Upper lobe of right lung (tissue), 1 donor: ENCODE data around the gene IER2. TPM values are rescaled to one million over a fixed set of nuclear protein-coding genes. Genes with fewer than 3 reads are reported as not detected.

Experiments
- ATAC-seq: fragments of 200-7000 bp; cut with Tn5 transposase; one replicate; pipeline ENCODE4 v1.9.1; 2020; ENCODE audit warnings: mild to moderate bottlenecking, moderate library complexity
- DNase-seq: peaks from one replicate; pipeline ENCODE4 v3.0.0-alpha.2; 2020
- H3K27ac ChIP-seq: fragments of 200-600 bp; one replicate; pipeline ENCODE4 v1.8.0; 2022
- H3K27me3 ChIP-seq: fragments of 200-600 bp; one replicate; pipeline ENCODE4 v1.8.0; 2022; ENCODE audit warnings: mild to moderate bottlenecking
- H3K36me3 ChIP-seq: fragments of 200-600 bp; one replicate; pipeline ENCODE4 v1.8.0; 2022
- H3K4me1 ChIP-seq: fragments of 200-600 bp; one replicate; pipeline ENCODE4 v1.8.0; 2022
- H3K4me3 ChIP-seq: fragments of 200-600 bp; one replicate; pipeline ENCODE4 v1.8.0; 2022; ENCODE audit warnings: mild to moderate bottlenecking
- H3K9me3 ChIP-seq: fragments of 200-600 bp; one replicate; pipeline ENCODE4 v1.8.0; 2022
- intact Hi-C: fragments of 100-400 bp; cut with DNase I; formaldehyde crosslinking; loops from one replicate; pipeline ENCODE4 v1.11.0; 2022
- total RNA-seq: library from RNA; stranded (reverse); fragmentation: NEBNext Ultra II Directional; extraction: Animal tissue kit (Norgen Biotek cat#: 25700); gene quantifications from one replicate; pipeline ENCODE4 v1.2.1, GENCODE V29; 2021
- TF ChIP-seq, protein P1 (sequence below): fragments of 200-600 bp; IDR thresholded peaks from one replicate; pipeline ENCODE4 v1.8.0; 2022; ENCODE audit warnings: antibody characterized with exemption
- donor health status: DM: no; HTN: yes; CAD: no; lungs with severe emphysema.

IER2 gene
- total RNA-seq, 1 donor from 2014 or later = 104 TPM

GRCh38 chr19:13120817-13121216, 29.4 kb upstream of the IER2 start:
- peaks cover 29% of the 10 kb centered on the region for H3K4me1 ChIP-seq
- no peak overlapping the region for H3K4me3 ChIP-seq
- H3K9me3 ChIP-seq = no peaks in the 10 kb centered on the region
- H3K36me3 ChIP-seq = no peaks in the 10 kb centered on the region
- TF ChIP-seq, protein P1, sequence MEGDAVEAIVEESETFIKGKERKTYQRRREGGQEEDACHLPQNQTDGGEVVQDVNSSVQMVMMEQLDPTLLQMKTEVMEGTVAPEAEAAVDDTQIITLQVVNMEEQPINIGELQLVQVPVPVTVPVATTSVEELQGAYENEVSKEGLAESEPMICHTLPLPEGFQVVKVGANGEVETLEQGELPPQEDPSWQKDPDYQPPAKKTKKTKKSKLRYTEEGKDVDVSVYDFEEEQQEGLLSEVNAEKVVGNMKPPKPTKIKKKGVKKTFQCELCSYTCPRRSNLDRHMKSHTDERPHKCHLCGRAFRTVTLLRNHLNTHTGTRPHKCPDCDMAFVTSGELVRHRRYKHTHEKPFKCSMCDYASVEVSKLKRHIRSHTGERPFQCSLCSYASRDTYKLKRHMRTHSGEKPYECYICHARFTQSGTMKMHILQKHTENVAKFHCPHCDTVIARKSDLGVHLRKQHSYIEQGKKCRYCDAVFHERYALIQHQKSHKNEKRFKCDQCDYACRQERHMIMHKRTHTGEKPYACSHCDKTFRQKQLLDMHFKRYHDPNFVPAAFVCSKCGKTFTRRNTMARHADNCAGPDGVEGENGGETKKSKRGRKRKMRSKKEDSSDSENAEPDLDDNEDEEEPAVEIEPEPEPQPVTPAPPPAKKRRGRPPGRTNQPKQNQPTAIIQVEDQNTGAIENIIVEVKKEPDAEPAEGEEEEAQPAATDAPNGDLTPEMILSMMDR = no peak
- H3K27ac ChIP-seq = no peak overlapping the region
- H3K27me3 ChIP-seq = no peaks in the 10 kb centered on the region
- ATAC-seq = no peak
- DNase-seq = no peak
- intact Hi-C loops = no loop called here

GRCh38 chr19:13121551-13122274, 28.5 kb upstream of the IER2 start:
- Histone ChIP-seq H3K27me3 (no peaks in the 10 kb centered on the region), H3K4me3 (no peak overlapping the region), H3K9me3 (no peaks in the 10 kb centered on the region), H3K36me3 (peaks cover 4% of the 10 kb centered on the region), H3K27ac (no peak overlapping the region), H3K4me1 (peaks cover 29% of the 10 kb centered on the region)
- TF ChIP-seq, protein P1 = no peak
- no peak for ATAC-seq
- intact Hi-C loops = no loop called here
- DNase-seq = no peak

GRCh38 chr19:13122275-13122878, 27.8 kb upstream of the IER2 start:
- ATAC-seq = no peak
- H3K36me3 ChIP-seq = peaks cover 5% of the 10 kb centered on the region
- no peak overlapping the region for H3K27ac ChIP-seq
- intact Hi-C loops = no loop called here
- H3K27me3 ChIP-seq = no peaks in the 10 kb centered on the region
- peaks cover 25% of the 10 kb centered on the region for H3K4me1 ChIP-seq
- no peaks in the 10 kb centered on the region for H3K9me3 ChIP-seq
- no peak overlapping the region for H3K4me3 ChIP-seq
- no peak for DNase-seq
- TF ChIP-seq, protein P1 = no peak

DNA sequence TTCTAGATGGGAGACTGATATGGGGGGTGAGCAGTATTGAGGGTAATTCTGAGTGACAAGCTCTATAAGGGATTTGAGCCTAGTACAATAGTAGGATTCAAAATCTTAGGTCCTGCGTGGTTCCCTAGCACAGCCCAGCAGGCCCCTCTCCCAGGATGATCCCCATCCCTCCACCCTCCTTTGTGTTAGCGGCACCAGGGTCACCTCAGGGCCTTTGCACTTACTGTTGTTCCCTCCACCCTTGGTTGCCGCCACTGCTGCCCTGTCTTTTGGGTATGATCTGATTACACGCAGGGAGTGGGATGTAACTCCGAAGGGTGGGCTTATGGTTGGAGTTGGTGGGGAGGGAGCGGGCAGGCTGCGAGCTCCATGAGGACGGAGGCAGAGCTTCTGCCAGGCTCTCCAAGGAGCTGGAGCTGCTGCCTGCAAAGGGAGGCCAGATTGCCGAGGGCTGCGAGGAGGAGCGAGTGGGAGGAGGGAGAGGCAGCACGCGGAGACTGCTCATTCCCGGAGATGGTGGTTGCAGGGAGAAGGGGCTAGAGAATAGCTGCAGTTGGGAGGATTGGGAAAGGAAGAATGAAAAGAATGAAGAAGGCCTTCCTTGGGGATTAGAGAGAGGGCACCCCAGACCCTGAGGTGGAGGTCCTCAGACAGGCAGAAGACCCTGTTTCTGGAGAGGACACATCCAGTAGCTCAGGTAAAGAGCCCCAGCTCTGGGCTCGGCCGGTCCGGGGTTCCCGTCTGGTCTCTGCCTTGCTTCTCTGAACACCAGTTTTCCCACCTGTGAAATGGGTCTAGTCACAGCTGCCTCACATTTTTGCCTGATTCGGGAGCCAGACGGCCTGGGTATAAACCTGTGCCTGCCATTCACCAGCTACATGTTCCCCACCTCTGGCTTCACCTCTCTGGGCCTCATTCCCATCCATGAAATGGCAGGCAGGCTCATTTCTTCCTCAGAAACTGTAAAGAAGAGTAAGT, 26.9 kb upstream of the IER2 start:
- Histone ChIP-seq H3K4me1 (peaks cover 21% of the 10 kb centered on the region), H3K36me3 (peaks cover 5% of the 10 kb centered on the region), H3K4me3 (no peak overlapping the region), H3K27me3 (no peaks in the 10 kb centered on the region), H3K27ac (no peak overlapping the region), H3K9me3 (no peaks in the 10 kb centered on the region)
- TF ChIP-seq, protein P1 = no peak
- intact Hi-C loops = no loop called here
- ATAC-seq = no peak
- no peak for DNase-seq

DNA sequence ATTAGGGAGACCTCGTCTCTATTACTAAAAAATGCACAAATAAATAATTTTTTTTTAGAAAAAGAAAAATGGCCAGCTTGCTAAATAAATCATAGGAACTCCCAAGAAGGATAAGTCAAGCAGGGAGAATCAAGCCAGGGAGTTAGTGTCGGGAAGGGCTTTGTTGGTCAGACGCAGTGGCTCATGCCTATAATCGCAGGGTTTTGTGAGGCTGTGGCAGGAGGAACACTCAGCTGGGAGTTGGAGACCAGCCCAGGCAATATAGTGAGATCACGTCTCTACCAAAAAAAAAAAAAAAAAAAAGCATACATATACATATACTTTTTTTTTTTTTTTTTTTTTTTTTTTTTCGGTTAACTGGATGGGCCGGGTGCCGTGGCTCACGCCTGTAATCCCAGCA, 23.2 kb upstream of the IER2 start:
- ATAC-seq (no peak), DNase-seq (no peak)
- Histone ChIP-seq H3K9me3 (no peaks in the 10 kb centered on the region), H3K27me3 (no peaks in the 10 kb centered on the region), H3K4me3 (no peak overlapping the region), H3K27ac (no peak overlapping the region), H3K4me1 (no peaks in the 10 kb centered on the region), H3K36me3 (peaks cover 5% of the 10 kb centered on the region)
- TF ChIP-seq, protein P1 = no peak
- intact Hi-C loops = no loop called here
